HT1080 (cell line): ENCODE measurements around the gene PHACTR4. TPM values are rescaled to one million over a fixed set of nuclear protein-coding genes. Genes with fewer than 3 reads are reported as not detected.
"Not testable (repeated sequence)": the region's sequence is repeated elsewhere in the genome, so short reads cannot be mapped to it uniquely, and the experiment has no call there.

Source experiments
- DNase-seq: peaks from one replicate; pipeline ENCODE4 v3.0.0-alpha.2; 2015; ENCODE audit warnings: low read depth
- total RNA-seq: library from RNA; depleted of rRNA; stranded (reverse); fragments of >200 nt; shearing (Covaris generic); gene quantifications from 2 replicates; pipeline ENCODE4 v1.2.3, GENCODE V29; 2014

Gene PHACTR4
- total RNA-seq, 1 experiment from 2014 or later = 15.6 TPM

DNA sequence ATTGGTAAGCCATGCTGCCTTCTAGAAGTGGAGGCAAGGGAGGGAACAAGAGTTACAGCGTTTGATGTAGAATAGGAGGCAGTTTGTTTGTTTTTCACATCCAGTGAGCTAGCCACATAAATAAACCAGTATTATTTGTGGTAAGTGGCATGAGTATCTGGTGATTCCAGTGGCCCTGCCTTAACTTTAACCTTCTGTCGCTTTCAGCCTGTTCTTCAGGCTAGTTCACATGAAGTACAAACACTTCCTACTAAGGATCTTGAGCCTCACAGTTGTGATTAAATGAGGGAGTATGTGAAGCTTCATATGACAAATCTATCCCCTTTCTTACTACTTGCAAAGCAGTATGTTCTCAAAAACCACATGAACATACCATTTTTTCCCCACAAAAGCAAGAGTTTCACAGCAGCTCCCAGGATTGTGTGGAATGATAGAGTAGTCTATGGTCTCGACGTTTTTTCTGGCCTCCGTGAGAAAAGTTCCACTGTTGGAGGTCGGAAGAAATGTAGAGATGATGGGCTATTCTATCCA, 59.5 kb downstream of the PHACTR4 start:
- DNase-seq = no peak

GRCh38 chr1:28436211-28436769, 66.8 kb downstream of the PHACTR4 start:
- no peak for DNase-seq

- peak; percentile 91 for DNase-seq
These were observed 67.9 kb downstream of the PHACTR4 start for GRCh38 chr1:28437264-28437923.

DNA sequence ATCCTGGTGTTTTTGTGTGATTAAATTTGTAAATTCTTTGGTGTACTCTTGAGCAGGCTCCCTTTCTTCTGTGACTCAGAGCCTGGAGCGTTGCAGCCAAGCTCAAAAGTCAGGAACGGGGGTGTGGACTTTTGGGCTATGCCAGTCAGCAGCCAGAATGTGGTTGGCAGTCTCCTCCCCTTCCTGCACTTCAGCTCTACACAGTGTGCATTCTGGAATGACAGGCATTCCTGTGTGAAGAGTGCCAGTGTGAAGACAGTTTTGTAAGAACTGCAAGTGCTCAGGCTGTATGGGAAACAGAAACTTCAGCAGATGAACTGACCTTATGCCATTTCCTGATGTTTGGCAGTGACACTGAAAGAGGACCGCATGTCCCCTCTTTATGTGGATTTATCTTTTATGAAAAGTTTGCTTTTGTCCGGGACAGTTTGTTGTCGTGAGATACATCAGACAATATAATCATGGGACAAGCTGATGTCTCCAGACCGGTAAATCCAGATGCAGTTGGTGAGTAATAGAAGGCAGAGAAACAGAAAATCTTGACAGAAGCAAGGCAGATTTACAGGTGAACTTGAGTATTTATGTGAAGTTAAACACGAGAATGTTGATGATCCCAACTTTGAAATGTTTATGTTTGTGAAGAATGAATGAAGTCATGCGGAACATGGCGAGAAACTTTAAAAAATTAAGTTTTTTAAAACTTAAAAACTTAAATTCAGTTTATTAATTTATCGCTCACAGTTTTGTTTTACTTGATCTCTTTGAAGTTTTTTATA, 68.6 kb downstream of the PHACTR4 start:
- peak; percentile 97 for DNase-seq

GRCh38 chr1:28439320-28439719, 69.8 kb downstream of the PHACTR4 start:
- no peak for DNase-seq

GRCh38 chr1:28441674-28442073, 72.1 kb downstream of the PHACTR4 start:
- DNase-seq = no peak

GRCh38 chr1:28443550-28443949, 74.0 kb downstream of the PHACTR4 start:
- DNase-seq = no peak

- DNase-seq = no peak
These were observed 78.1 kb downstream of the PHACTR4 start for GRCh38 chr1:28447679-28448078.

DNA sequence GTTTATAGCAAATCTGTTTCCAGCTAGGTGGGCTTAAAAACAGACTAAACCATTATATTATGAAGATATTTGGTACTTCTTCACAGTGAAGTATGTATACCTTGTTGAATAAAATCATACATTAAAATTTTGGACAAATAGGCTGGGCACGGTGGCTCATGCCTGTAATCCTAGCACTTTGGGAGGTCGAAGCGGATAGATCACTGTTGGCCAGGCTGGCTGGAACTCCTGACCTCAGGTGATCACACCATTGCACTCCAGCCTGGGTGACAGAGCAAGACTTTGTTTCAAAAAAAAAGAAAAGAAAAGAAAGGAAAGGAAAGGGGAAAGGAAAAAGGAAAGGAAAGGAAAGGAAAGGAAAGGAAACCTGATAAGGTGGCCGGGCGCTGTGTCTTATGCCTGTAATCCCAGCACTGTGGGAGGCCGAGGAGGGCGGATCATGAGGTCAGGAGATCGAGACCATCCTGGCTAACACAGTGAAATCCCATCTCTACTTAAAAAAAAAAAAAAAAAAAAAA, 78.6 kb downstream of the PHACTR4 start:
- not testable (repeated sequence) for DNase-seq

GRCh38 chr1:28449904-28450303, 80.4 kb downstream of the PHACTR4 start:
- peak; percentile 34 for DNase-seq

GRCh38 chr1:28450561-28450960, 81.0 kb downstream of the PHACTR4 start:
- DNase-seq = no peak

DNA sequence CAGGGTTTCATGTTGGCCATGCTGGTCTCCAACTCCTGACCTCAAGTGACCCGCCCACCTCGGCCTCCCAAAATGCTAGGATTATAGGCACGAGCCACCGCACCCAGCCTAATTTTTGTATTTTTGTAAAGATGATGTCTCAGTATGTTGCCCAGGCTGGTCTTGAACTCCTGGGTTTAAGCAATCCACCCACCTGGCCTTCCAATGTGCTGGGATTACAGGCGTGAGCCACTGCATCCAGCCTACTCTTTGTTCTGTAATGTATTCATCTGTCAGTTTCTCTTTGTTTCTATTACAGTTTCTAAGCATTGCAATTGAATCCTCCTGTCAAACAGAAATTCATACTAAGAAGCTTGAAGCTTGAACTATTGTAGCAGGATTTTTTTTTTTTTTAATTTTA, 81.5 kb downstream of the PHACTR4 start:
- no peak for DNase-seq

GRCh38 chr1:28456078-28456477, 86.5 kb downstream of the PHACTR4 start:
- peak; percentile 84 for DNase-seq

DNA sequence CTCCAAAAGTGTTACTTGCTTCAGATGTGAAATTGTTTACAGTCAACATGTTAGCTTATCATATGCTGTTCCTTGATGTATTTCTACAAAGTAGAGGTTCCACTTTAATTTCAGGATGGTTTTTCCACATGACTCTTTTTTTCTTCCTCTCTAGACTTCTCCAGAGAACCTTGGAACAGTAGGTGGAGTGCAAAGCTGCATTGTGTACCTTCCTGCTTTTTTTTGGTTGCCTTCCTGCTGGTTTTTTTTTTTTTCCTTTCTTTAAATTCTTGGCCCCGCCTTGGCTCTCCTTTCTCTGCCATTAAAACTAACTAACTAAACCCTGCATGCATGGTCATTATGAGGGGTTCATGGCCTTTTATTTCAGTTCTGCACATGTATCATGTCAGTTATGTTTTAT, 88.1 kb downstream of the PHACTR4 start:
- no peak for DNase-seq

DNA sequence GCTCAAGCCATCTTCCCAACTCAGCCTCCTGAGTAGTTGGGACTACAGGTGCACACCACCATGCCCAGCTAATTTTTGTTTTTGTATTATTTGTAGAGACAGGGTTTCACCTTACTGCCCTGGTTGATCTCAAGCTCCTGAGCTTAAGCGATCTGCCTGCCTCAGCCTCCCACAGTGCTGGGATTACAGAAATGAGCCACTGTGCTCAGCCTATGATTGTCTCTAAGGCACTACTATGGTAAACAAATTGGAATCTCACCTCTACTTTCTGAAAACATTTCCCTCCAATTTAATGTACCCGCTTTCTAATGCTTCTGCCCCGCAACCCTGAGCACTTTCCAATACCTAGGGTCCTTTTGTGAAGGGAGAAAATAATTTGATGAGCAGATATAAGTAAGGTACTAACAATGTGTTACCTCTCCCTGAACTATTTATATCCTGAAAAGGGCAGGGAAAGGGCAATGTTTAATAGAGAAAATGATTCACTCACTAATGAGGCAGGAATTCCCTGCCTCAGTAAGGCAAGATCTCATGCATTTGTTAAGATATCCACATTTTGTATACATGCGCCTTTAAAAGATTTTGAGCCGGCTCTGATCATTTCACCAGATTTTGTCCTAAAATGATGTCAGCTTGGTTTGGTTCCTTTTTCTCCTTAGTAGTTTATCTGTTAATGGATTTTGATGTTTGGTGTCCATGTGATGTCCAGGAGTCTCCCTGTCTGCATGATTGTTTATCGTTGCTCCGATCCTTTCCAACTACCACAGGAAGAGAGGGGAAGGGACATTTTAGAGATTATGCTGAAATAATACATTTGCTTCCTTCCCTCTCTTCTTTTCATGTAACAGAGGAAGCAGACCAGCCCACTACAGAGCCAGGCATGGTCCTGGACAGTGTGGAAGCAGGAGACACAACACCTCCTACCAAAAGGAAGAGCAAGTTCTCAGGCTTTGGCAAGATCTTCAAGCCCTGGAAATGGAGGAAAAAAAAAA, 89.0 kb downstream of the PHACTR4 start:
- no peak for DNase-seq

GRCh38 chr1:28466226-28466778, 96.8 kb downstream of the PHACTR4 start:
- DNase-seq = no peak

GRCh38 chr1:28470146-28470545, 100.6 kb downstream of the PHACTR4 start:
- DNase-seq = no peak

GRCh38 chr1:28479497-28479896, 110.0 kb downstream of the PHACTR4 start:
- not testable (repeated sequence) for DNase-seq

DNA sequence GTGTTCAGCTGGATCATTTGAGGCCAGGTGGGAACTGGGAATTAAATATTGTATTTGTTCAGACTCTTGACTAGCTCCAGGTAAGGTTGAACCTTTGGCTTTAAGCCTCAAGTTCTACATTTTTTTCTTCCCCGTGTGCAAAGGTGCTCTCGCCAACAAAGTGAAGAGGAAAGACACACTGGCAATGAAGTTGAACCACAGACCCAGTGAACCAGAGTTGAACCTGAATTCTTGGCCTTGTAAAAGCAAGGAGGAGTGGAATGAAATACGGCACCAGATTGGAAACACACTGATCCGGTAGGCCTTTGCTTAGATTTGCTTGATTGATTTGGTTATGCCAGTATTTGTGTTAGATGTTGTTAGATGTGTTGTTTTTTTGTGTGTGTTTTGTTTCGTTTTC, 110.8 kb downstream of the PHACTR4 start:
- no peak for DNase-seq

DNA sequence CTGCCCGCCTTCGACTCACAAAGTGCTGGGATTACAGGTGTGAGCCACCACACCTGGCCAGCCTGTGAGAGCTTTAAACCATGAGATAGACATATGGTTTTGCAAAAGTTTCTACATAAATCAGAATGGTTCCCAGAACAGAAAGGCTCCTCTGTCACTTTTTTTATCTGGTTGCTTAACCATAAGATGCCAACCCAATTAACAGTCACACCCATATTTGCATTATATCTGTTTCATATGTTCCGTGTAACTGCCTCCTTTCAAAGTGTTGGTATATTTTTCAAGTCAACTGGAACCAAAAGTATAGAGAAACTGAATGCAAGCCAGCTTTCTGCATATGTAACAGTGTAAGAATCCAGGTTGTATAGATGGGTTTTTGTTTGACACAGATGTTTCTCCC, 112.6 kb downstream of the PHACTR4 start:
- DNase-seq = no peak

DNA sequence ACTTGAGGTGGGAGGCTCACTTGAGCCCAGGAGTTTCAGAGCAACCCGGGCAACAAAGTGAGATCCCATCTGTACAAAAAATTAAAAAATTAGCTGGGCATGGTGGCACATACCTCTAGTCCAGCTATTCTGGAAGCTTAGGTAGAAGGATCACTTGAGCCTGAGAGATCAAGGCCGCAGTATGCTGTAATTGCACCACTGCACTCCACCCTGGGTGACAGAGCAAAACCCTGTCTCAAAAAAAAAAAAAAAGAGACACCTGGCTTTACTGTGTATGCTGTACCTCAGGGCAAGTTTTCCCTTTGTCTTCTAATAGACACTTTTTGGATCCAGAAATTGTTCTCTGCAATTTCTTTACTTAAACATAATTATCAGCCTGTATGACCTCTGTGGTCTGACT, 113.2 kb downstream of the PHACTR4 start:
- DNase-seq = no peak
